Measurements from ENCODE around the gene MYO10.

MYO10 gene

DNA sequence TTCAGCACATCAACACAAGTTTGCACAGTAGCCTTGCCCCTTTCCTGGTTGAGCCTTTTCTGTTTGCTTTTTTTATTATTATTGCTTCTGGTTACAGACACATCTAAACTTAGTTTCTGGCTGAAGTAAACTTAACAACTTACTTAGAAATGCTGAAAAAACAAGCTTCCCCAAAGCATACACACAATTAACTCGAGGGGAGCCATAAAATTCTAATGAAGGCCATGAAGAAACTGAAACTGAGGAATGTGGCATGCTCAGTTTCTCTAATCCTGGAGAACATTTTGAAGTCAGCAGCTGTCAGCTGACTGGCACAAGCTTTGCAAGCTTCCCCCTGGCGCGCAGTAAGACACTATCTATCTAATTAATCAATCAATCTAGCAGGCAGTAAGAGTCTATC is 3.7 kb downstream of the MYO10 start:
- H3K9me3 Mint-ChIP-seq: no peaks in the 10 kb centered on the region
- TF ChIP-seq, protein P1, sequence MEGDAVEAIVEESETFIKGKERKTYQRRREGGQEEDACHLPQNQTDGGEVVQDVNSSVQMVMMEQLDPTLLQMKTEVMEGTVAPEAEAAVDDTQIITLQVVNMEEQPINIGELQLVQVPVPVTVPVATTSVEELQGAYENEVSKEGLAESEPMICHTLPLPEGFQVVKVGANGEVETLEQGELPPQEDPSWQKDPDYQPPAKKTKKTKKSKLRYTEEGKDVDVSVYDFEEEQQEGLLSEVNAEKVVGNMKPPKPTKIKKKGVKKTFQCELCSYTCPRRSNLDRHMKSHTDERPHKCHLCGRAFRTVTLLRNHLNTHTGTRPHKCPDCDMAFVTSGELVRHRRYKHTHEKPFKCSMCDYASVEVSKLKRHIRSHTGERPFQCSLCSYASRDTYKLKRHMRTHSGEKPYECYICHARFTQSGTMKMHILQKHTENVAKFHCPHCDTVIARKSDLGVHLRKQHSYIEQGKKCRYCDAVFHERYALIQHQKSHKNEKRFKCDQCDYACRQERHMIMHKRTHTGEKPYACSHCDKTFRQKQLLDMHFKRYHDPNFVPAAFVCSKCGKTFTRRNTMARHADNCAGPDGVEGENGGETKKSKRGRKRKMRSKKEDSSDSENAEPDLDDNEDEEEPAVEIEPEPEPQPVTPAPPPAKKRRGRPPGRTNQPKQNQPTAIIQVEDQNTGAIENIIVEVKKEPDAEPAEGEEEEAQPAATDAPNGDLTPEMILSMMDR (IDR thresholded peaks at IDR 0.05; ENCODE audit: unreplicated experiment in 3 of 3): no peak
- peaks cover 11% of the 10 kb centered on the region for H3K27me3 Mint-ChIP-seq (ENCODE audit: low read depth)
- H3K4me3 Mint-ChIP-seq: peak overlapping the region; percentile 95 to 98 (median 97)
- H3K27ac Mint-ChIP-seq: peak overlapping the region; percentile 80 to 90 (median 82)
- peaks cover 60% of the 10 kb centered on the region for H3K4me1 Mint-ChIP-seq
- no peaks in the 10 kb centered on the region for H3K36me3 Mint-ChIP-seq (ENCODE audit: low read depth)

DNA sequence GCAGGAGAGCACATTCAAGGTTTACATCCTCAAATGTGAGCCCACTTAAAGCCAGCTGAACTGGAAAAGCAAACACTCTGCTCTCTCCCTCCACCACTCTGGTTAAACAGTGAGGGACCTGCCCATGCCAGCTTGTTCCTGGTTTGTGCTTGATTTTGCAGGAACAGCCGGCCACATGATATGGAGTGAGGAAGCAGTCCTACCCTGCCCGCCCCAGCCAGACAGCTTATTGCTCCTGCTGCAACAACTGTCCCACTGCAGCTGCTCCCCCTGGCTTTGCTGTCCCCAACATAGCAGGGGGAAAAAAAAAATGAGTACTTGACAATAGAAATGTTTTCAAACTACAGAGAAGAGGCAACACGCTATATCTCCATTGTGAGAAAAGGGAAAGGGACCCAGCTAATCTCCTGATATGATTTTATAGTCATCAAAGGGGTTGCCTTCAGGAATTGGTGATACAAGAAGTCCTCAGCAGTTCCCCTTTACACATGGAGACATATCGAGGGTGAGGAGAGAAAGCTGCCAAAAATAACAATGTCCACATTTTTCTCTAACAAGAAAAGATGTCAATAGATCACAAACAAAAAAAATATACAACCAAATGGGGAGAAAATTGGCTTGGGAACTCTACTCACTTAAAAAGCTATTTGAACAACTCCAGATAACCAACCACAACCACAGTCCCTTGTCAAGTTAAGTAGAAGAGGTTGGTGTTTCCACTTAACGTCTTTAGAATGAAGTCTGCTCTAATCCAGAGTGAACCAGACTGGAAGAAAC is 4.6 kb downstream of the MYO10 start:
- no peaks in the 10 kb centered on the region for H3K36me3 Mint-ChIP-seq (ENCODE audit: low read depth)
- no peaks in the 10 kb centered on the region for H3K9me3 Mint-ChIP-seq
- H3K27ac Mint-ChIP-seq: peak overlapping the region; percentile 80 to 92 (median 90)
- TF ChIP-seq, protein P1 (IDR thresholded peaks at IDR 0.05; ENCODE audit: unreplicated experiment in 3 of 3): no peak
- H3K4me3 Mint-ChIP-seq: peak overlapping the region; percentile 31 to 98 (median 80)
- H3K27me3 Mint-ChIP-seq (ENCODE audit: low read depth): peaks cover 3% of the 10 kb centered on the region
- peaks cover 56% of the 10 kb centered on the region for H3K4me1 Mint-ChIP-seq

GRCh38 chr5:16930496-16930895 is 5.6 kb downstream of the MYO10 start:
- peak overlapping the region in 2 of 3 experiments; percentile 17 to 67 for H3K27ac Mint-ChIP-seq
- no peaks in the 10 kb centered on the region for H3K9me3 Mint-ChIP-seq

GRCh38 chr5:16929831-16930230 is 6.3 kb downstream of the MYO10 start:
- H3K4me1 Mint-ChIP-seq: peaks cover 53% of the 10 kb centered on the region
- no peaks in the 10 kb centered on the region for H3K27me3 Mint-ChIP-seq (ENCODE audit: low read depth)
- TF ChIP-seq, protein P1 (IDR thresholded peaks at IDR 0.05; ENCODE audit: unreplicated experiment in 3 of 3): no peak
- H3K36me3 Mint-ChIP-seq (ENCODE audit: low read depth): no peaks in the 10 kb centered on the region
- H3K27ac Mint-ChIP-seq: peak overlapping the region; percentile 17 to 67 (median 30)
- H3K9me3 Mint-ChIP-seq: no peaks in the 10 kb centered on the region
- peak overlapping the region in 1 of 3 experiments; percentile 60 for H3K4me3 Mint-ChIP-seq

More at GRCh38 chr5:16930496-16930895, 5.6 kb downstream of the MYO10 start:
- Mint-ChIP-seq H3K27me3 (ENCODE audit: low read depth) (no peaks in the 10 kb centered on the region), H3K4me3 (peak overlapping the region in 1 of 3 experiments; percentile 60), H3K36me3 (ENCODE audit: low read depth) (no peaks in the 10 kb centered on the region), H3K4me1 (peaks cover 53% of the 10 kb centered on the region)
- TF ChIP-seq, protein P1 (IDR thresholded peaks at IDR 0.05; ENCODE audit: unreplicated experiment in 3 of 3): no peak

- TF ChIP-seq, protein P1 (IDR thresholded peaks at IDR 0.05; ENCODE audit: unreplicated experiment in 3 of 3): no peak
- peaks cover 3% of the 10 kb centered on the region for H3K36me3 Mint-ChIP-seq (ENCODE audit: low read depth)
- H3K9me3 Mint-ChIP-seq: no peaks in the 10 kb centered on the region
- H3K4me1 Mint-ChIP-seq: peaks cover 52% of the 10 kb centered on the region
- no peak overlapping the region for H3K4me3 Mint-ChIP-seq
- no peaks in the 10 kb centered on the region for H3K27me3 Mint-ChIP-seq (ENCODE audit: low read depth)
- no peak overlapping the region for H3K27ac Mint-ChIP-seq
These were observed 6.7 kb downstream of the MYO10 start for GRCh38 chr5:16929347-16929746.

DNA sequence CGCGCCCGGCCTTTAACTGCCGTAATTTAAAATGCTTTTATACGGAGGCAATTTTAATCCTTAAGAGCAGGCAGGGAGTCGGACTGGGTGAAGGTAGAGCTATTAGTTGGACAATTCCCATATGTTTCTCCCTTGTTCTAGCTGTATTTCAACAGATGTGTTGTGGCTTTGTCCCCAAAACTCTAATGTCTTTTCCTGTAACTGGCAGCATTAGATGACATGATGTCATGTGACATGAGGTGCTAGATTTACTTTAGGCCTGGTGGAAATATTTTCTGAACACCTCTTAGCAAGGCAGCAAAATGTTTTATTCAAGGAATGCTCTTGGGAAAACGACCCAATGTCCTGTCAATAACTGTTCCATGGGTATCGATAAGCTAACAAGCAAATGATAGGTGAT is 8.5 kb downstream of the MYO10 start:
- TF ChIP-seq, protein P1 (IDR thresholded peaks at IDR 0.05; ENCODE audit: unreplicated experiment in 3 of 3): no peak
- H3K36me3 Mint-ChIP-seq (ENCODE audit: low read depth): peaks cover 9% of the 10 kb centered on the region
- no peaks in the 10 kb centered on the region for H3K27me3 Mint-ChIP-seq (ENCODE audit: low read depth)
- H3K4me3 Mint-ChIP-seq: no peak overlapping the region
- no peaks in the 10 kb centered on the region for H3K9me3 Mint-ChIP-seq
- no peak overlapping the region for H3K27ac Mint-ChIP-seq
- peaks cover 41% of the 10 kb centered on the region for H3K4me1 Mint-ChIP-seq

All from nephron (organoid).